H1 (cell line): ENCODE results near the gene IQCE. TPM values are rescaled to one million over a fixed set of nuclear protein-coding genes. Genes with fewer than 3 reads are reported as not detected.

Source experiments
- CTCF ChIA-PET: fragments of 300-600 bp; sonication (Branson Sonifier 250); formaldehyde crosslinking; loops from one replicate; lab custom pipeline; 2021; ENCODE audit not compliant: partially characterized antibody; lab: Charles Lee
- POLR2A ChIA-PET: fragments of 300-600 bp; sonication (Branson Sonifier 250); formaldehyde crosslinking; loops from one replicate; lab custom pipeline; 2021; ENCODE audit warnings: inconsistent platforms; ENCODE audit not compliant: partially characterized antibody; lab: Charles Lee
- DNase-seq, 2 experiments: peaks; one replicate each; pipeline versions ENCODE4 v3.0.0 to v3.0.0-alpha.2; 2010 to 2022; ENCODE audit warnings: low spot score in 2 of 2, low read depth in 1 of 2, mixed read lengths in 1 of 2
- FAIRE-seq: peaks from 2 replicates; lab custom pipeline; 2011; peaks lifted over from hg19 to GRCh38; lab: Jason Lieb, UNC
- H2AFZ ChIP-seq: 2 replicates; pipeline ENCODE4 v1.8.1; 2012; ENCODE audit warnings: low read length, inconsistent platforms
- H2AK5ac ChIP-seq: 2 replicates; pipeline ENCODE4 v1.6.1; 2013; ENCODE audit warnings: low read depth, low read length
- H2BK120ac ChIP-seq: replicated peaks from 2 replicates; pipeline ENCODE3; 2013; ENCODE audit warnings: low read depth, low read length, inconsistent platforms
- H2BK12ac ChIP-seq: 2 replicates; pipeline ENCODE4 v1.6.1; 2013; ENCODE audit warnings: low read depth, low read length
- H2BK15ac ChIP-seq: 2 replicates; pipeline ENCODE4 v1.6.1; 2013; ENCODE audit warnings: low read length
- H2BK20ac ChIP-seq: 2 replicates; pipeline ENCODE4 v1.6.1; 2013; ENCODE audit warnings: low read length
- H2BK5ac ChIP-seq: 2 replicates; pipeline ENCODE4 v1.6.1; 2013; ENCODE audit warnings: low read depth, low read length
- H3K14ac ChIP-seq: 2 replicates; pipeline ENCODE4 v1.6.1; 2013; ENCODE audit warnings: inconsistent platforms; ENCODE audit not compliant: insufficient read length
- H3K18ac ChIP-seq: 2 replicates; pipeline ENCODE4 v1.6.1; 2013; ENCODE audit warnings: low read length; ENCODE audit errors: extremely low read depth
- H3K23ac ChIP-seq: 2 replicates; pipeline ENCODE4 v1.6.1; 2013; ENCODE audit warnings: inconsistent platforms; ENCODE audit not compliant: insufficient read length
- H3K23me2 ChIP-seq: 2 replicates; pipeline ENCODE4 v1.6.1; 2013; ENCODE audit warnings: low read depth, low read length
- H3K27ac ChIP-seq: 2 replicates; pipeline ENCODE4 v1.6.1; 2011; ENCODE audit warnings: low read depth, low read length, inconsistent platforms
- H3K27me3 ChIP-seq, 4 experiments: replicated peaks in 1 of 4; 1 replicate in 1 of 4; 2 replicates in 3 of 4; pipeline versions ENCODE4 v1.6.1 to v1.8.1; 2011 to 2013; ENCODE audit warnings: low read length in 3 of 4, mild to moderate bottlenecking in 3 of 4, inconsistent platforms in 2 of 4, mixed read lengths in 2 of 4, moderate library complexity in 1 of 4; ENCODE audit not compliant: control insufficient read depth in 3 of 4, insufficient read depth in 3 of 4; ENCODE audit errors: extremely low read depth in 1 of 4
- H3K36me3 ChIP-seq, 4 experiments: 2 replicates each; pipeline versions ENCODE4 v1.6.1 to v1.8.1; 2011 to 2013; ENCODE audit warnings: mild to moderate bottlenecking in 4 of 4, low read length in 3 of 4, moderate library complexity in 2 of 4, control low read depth in 1 of 4, inconsistent platforms in 1 of 4; ENCODE audit not compliant: insufficient read depth in 4 of 4, control insufficient read depth in 2 of 4
- H3K4ac ChIP-seq: replicated peaks from 2 replicates; pipeline ENCODE3; 2013; ENCODE audit warnings: low read length, low read depth, mixed read lengths, inconsistent platforms; ENCODE audit not compliant: insufficient read length
- H3K4me1 ChIP-seq, 4 experiments: replicated peaks in 1 of 4; 1 replicate in 1 of 4; 2 replicates in 3 of 4; pipeline versions ENCODE4 v1.6.1 to v1.8.1; 2011 to 2013; ENCODE audit warnings: low read length in 3 of 4, inconsistent platforms in 2 of 4, mixed read lengths in 1 of 4; ENCODE audit not compliant: insufficient read depth in 4 of 4, control insufficient read depth in 3 of 4
- H3K4me2 ChIP-seq, 2 experiments: 2 replicates each; pipeline versions ENCODE4 v1.6.1 to v1.8.1; 2011 to 2013; ENCODE audit warnings: low read depth in 2 of 2, low read length in 2 of 2, control low read depth in 1 of 2, inconsistent platforms in 1 of 2, mild to moderate bottlenecking in 1 of 2; ENCODE audit not compliant: insufficient read depth in 1 of 2
- H3K4me3 ChIP-seq, 4 experiments: fragments of 200-600, 300-600 bp in 1 of 4; sonication (generic), shearing (Covaris generic), sonication (Bioruptor Twin) in 1 of 4; 2 replicates each; pipeline versions ENCODE4 v1.5.1 to v1.8.1; 2011 to 2016; ENCODE audit warnings: low read length in 4 of 4, low read depth in 3 of 4, control low read depth in 2 of 4, inconsistent platforms in 2 of 4, mild to moderate bottlenecking in 2 of 4, mixed read lengths in 1 of 4, moderate library complexity in 1 of 4; ENCODE audit not compliant: insufficient read depth in 2 of 4; ENCODE audit errors: extremely low read depth in 1 of 4
- H3K56ac ChIP-seq: replicated peaks from 2 replicates; pipeline ENCODE3; 2013; ENCODE audit warnings: low read depth, mild to moderate bottlenecking, mixed read lengths, low read length, inconsistent platforms; ENCODE audit not compliant: insufficient read length
- H3K79me1 ChIP-seq: 2 replicates; pipeline ENCODE4 v1.6.1; 2013; ENCODE audit warnings: low read depth, low read length, control low read depth
- H3K79me2 ChIP-seq, 2 experiments: 2 replicates each; pipeline versions ENCODE4 v1.6.1 to v1.8.1; 2012 to 2013; ENCODE audit warnings: low read length in 2 of 2, mild to moderate bottlenecking in 2 of 2, inconsistent platforms in 1 of 2; ENCODE audit not compliant: insufficient read depth in 2 of 2, control insufficient read depth in 1 of 2
- H3K9ac ChIP-seq, 4 experiments: replicated peaks in 1 of 4; 1 replicate in 1 of 4; 2 replicates in 3 of 4; pipeline versions ENCODE4 v1.6.1 to v1.8.1; 2011 to 2013; ENCODE audit warnings: low read depth in 3 of 4, low read length in 3 of 4, control low read depth in 2 of 4, mild to moderate bottlenecking in 2 of 4, moderate library complexity in 2 of 4, inconsistent platforms in 1 of 4; ENCODE audit errors: extremely low read depth in 1 of 4
- H3K9me3 ChIP-seq, 2 experiments: 2 replicates each; pipeline versions ENCODE4 v1.6.1 to v1.8.1; 2012 to 2013; ENCODE audit warnings: mild to moderate bottlenecking in 2 of 2, moderate library complexity in 2 of 2, control low read depth in 1 of 2, inconsistent platforms in 1 of 2, low read depth in 1 of 2, low read length in 1 of 2, mixed read lengths in 1 of 2; ENCODE audit not compliant: insufficient read depth in 2 of 2
- H4K20me1 ChIP-seq, 2 experiments: replicated peaks in 1 of 2; 2 replicates each; pipeline versions ENCODE3 to v1.8.1; 2011 to 2013; ENCODE audit warnings: inconsistent platforms in 2 of 2, low read length in 2 of 2, mild to moderate bottlenecking in 1 of 2; ENCODE audit not compliant: insufficient read depth in 2 of 2, control insufficient read depth in 1 of 2
- H4K5ac ChIP-seq: 2 replicates; pipeline ENCODE4 v1.6.1; 2013; ENCODE audit warnings: low read length, low read depth, mixed read lengths, inconsistent platforms; ENCODE audit not compliant: insufficient read length
- H4K8ac ChIP-seq: 2 replicates; pipeline ENCODE4 v1.8.0; 2013; ENCODE audit warnings: mild to moderate bottlenecking, moderate library complexity, low read length, inconsistent platforms; ENCODE audit not compliant: insufficient read depth; ENCODE audit errors: extremely low read depth
- H4K91ac ChIP-seq: replicated peaks from 2 replicates; pipeline ENCODE3; 2013; ENCODE audit warnings: low read length, mixed read lengths, inconsistent platforms; ENCODE audit not compliant: insufficient read length
- SP4 ChIP-seq: IDR thresholded peaks from 2 replicates; pipeline ENCODE4 v1.6.1; 2012; ENCODE audit warnings: low read length, inconsistent platforms
- TEAD4 ChIP-seq: IDR thresholded peaks from 2 replicates; pipeline ENCODE4 v1.6.1; 2012; ENCODE audit warnings: low read depth, low read length, inconsistent platforms, mixed read lengths
- WGBS, 2 experiments: shearing (Covaris generic) in 1 of 2; methylation state at CpG; one replicate each; pipeline versions ENCODE4 v1.1.6 to v1.1.7; 2013 to 2015; ENCODE audit warnings: low lambda C conversion rate in 2 of 2, mixed read lengths in 2 of 2, inconsistent platforms in 1 of 2, low coverage in 1 of 2, missing lambda C conversion rate in 1 of 2; ENCODE audit not compliant: insufficient replicate concordance in 2 of 2, insufficient coverage in 1 of 2, insufficient read length in 1 of 2; ENCODE audit errors: extremely low coverage in 1 of 2, missing lambda C conversion rate in 1 of 2; 5-methylcytosine and 5-hydroxymethylcytosine counted together
- polyA plus RNA-seq, 7 experiments: library from polyadenylated mRNA; depleted of rRNA in 3 of 7; stranded (reverse) in 5 of 7; unstranded in 2 of 7; fragments of >200 nt in 5 of 7; fragments of 200-250 nt in 2 of 7; gene quantifications; 1 replicate in 5 of 7; 2 replicates in 1 of 7; 4 replicates in 1 of 7; pipeline versions ENCODE4 v1.2.1 to v1.2.3, GENCODE V29; 2011 to 2013; ENCODE audit warnings: missing spikeins in 2 of 7, mixed read lengths in 2 of 7
- total RNA-seq: library from RNA; stranded (reverse); fragmentation: NEBNext Ultra II Directional; extraction: Animal tissue kit (Norgen Biotek cat#: 25700); gene quantifications from 2 replicates; pipeline ENCODE4 v1.2.1, GENCODE V29; 2021

The IQCE gene
- total and polyA plus RNA-seq, 2 of the 8 experiments (the other 6 are each of a cell fraction or from before 2014, with no cell fraction given): 2.2 to 4.9 TPM

DNA sequence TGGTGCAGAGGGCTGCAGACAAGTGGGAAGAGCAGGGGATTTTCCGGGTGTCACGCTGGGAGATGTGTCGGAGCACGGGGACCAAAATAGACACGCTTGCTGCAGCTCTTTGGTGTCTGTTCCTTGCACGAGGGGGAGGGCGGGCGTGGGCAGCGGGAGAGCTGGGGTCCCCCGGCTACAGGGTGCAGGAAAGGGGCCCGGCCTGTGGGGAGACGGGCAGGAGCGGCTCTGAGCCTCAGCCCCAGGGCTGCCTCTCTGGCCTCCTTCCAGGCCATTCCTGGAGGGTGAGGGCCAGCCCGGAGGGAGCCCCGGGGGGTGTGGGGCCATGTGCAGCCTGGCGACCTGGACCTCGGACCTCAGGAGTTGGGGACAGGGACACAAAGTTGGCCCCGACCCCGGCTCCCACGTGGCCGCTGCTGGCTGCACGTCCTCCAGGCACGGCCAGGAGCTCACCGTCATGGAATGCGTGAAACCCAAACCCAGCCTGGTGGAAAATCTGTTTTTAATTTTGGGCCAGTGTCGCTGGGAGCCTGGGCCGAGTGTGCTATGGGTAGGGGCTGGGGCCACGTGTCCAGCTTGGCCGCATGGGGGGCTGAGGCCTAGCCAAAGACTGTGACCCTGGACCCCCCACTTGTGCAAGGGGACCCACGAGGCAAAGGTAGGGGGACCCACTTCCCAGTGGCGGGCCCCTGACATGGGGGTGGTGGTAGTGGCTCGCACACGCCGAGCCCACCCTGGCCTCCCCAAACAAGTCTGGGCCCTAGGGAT lies 79.6 kb downstream of the IQCE start:
- no peak overlapping the region for H3K56ac ChIP-seq
- H3K4me1 ChIP-seq: peaks cover 0 to 33% (median 26%) of the 10 kb centered on the region in 4 experiments; a peak in 6 of 7 replicates
- no peaks in the 10 kb centered on the region for H3K27me3 ChIP-seq
- H2BK120ac ChIP-seq: no peak overlapping the region
- no peak overlapping the region for H2BK15ac ChIP-seq
- peak overlapping the region in 1 of 4 experiments; percentile 8; a peak in 1 of 7 replicates for H3K9ac ChIP-seq
- no peak for DNase-seq
- no peak overlapping the region; the same call in 1 of the 2 replicates for H3K18ac ChIP-seq
- H2AFZ ChIP-seq: no peak overlapping the region
- no peak for TF ChIP-seq TEAD4
- TF ChIP-seq SP4: no peak
- TF ChIP-seq, all 59 proteins: peak for 0
- POLR2A ChIA-PET: interaction anchor here (0.6 to 2.0 kb wide), 5 partner anchors 9 to 478 kb away, joined by 3 to 5 read pairs (median 3); no protein-coding TSS in a partner anchor
- WGBS, 2 experiments: 93% methylated on average over 19 of the region's 34 CpGs; no CpG with 5 or more reads in 1 of the 2 experiments
- H3K27ac ChIP-seq: no peak overlapping the region; the same call in 1 of the 2 replicates
- no peaks in the 10 kb centered on the region; a peak in 2 of 8 replicates for H3K36me3 ChIP-seq
- no peak overlapping the region for H3K14ac ChIP-seq
- H4K5ac ChIP-seq: no peak overlapping the region
- peaks cover 37 to 58% of the 10 kb centered on the region in 2 experiments for H4K20me1 ChIP-seq
- H2AK5ac ChIP-seq: no peak overlapping the region
- no peak overlapping the region for H2BK12ac ChIP-seq
- H3K23ac ChIP-seq: no peak overlapping the region
- no peak overlapping the region for H3K4me3 ChIP-seq
- 0 out of 2 replicates have a peak overlapping the region, but pooled peaks have one; percentile 56 for H2BK5ac ChIP-seq
- no peak overlapping the region for H3K4ac ChIP-seq
- peaks cover 7% of the 10 kb centered on the region; the same call in 1 of the 2 replicates for H3K23me2 ChIP-seq
- no peaks in the 10 kb centered on the region for H3K9me3 ChIP-seq
- no peak overlapping the region for H4K91ac ChIP-seq
- no peak for FAIRE-seq
- no peak overlapping the region for H3K4me2 ChIP-seq
- no peak overlapping the region for H2BK20ac ChIP-seq
- H4K8ac ChIP-seq: no peak overlapping the region; the same call in 1 of the 2 replicates
- CTCF ChIA-PET: interaction anchor here (0.9 to 1.9 kb wide), 9 partner anchors 11 to 72 kb away, joined by 3 to 6 read pairs (median 4); no protein-coding TSS in a partner anchor
- H3K79me1 ChIP-seq: peaks cover 39% of the 10 kb centered on the region
- peaks cover 30 to 82% of the 10 kb centered on the region in 2 experiments for H3K79me2 ChIP-seq
